Suprapubic skin (tissue), 4 donors: ENCODE measurements around the gene SPATA9.

ENCODE experiments used
- CTCF ChIP-seq, 2 donors: fragments of 200-600 bp in 1 of 2; fragments of 450-650 bp in 1 of 2; sonication (generic) in 1 of 2; IDR thresholded peaks; one replicate each; pipeline ENCODE4 v1.5.1; 2016 to 2019; ENCODE audit warnings: antibody characterized with exemption in 2 of 2, mild to moderate bottlenecking in 1 of 2, moderate library complexity in 1 of 2
- POLR2A ChIP-seq, 2 donors: fragments of 450-650 bp; IDR thresholded peaks; one replicate each; pipeline ENCODE4 v1.6.1; 2017; ENCODE audit warnings: antibody characterized with exemption in 2 of 2, mild to moderate bottlenecking in 2 of 2, moderate library complexity in 2 of 2
- POLR2AphosphoS5 ChIP-seq, 3 donors: sonication (generic); formaldehyde crosslinking; IDR thresholded peaks; one replicate each; pipeline ENCODE4 v1.6.1; 2017; ENCODE audit warnings: antibody characterized with exemption in 3 of 3

- TF ChIP-seq CTCF (IDR thresholded peaks at IDR 0.05) (no peak), POLR2A (IDR thresholded peaks at IDR 0.05) (no peak), POLR2AphosphoS5 (IDR thresholded peaks at IDR 0.05) (no peak)
Measured at GRCh38 chr5:95668216-95668615, 14.6 kb downstream of the SPATA9 start.
